GM10266 (cell line): ENCODE measurements around the gene POLR2H.

Source experiments
- DNase-seq: peaks from one replicate; pipeline ENCODE4 v3.0.0; 2012; ENCODE audit errors: extremely low spot score
- CTCF ChIP-seq: IDR thresholded peaks from 2 replicates; pipeline ENCODE4 v1.5.1; 2012; ENCODE audit warnings: mild to moderate bottlenecking, low read depth; ENCODE audit not compliant: control insufficient read depth, insufficient read depth; ENCODE audit errors: missing control alignments

Gene POLR2H

GRCh38 chr3:184375747-184376461 is 14.4 kb downstream of the POLR2H start:
- TF ChIP-seq CTCF = no peak
- DNase-seq = no peak

- no peak for TF ChIP-seq CTCF
- no peak for DNase-seq
Measured at GRCh38 chr3:184377374-184377773, 15.9 kb downstream of the POLR2H start.

- DNase-seq = no peak
Measured at GRCh38 chr3:184377882-184378445, 16.5 kb downstream of the POLR2H start, which contains the start of gene THPO. THPO (minus strand) TSS chr3:184378207; CDS start chr3:184376259, 1,948 bp downstream.

GRCh38 chr3:184378651-184379357 is 17.3 kb downstream of the POLR2H start:
- DNase-seq = no peak
- TF ChIP-seq CTCF = no peak

More at GRCh38 chr3:184377882-184378445, 16.5 kb downstream of the POLR2H start, which contains the start of gene THPO:
- TF ChIP-seq CTCF = no peak

GRCh38 chr3:184379358-184380184 is 18.1 kb downstream of the POLR2H start, which contains the start of gene CHRD:
CHRD (plus strand) TSS chr3:184380054; CDS start chr3:184380319, 265 bp downstream.
- no peak for TF ChIP-seq CTCF
- no peak for DNase-seq

GRCh38 chr3:184380185-184380626 is 18.7 kb downstream of the POLR2H start:
- no peak for TF ChIP-seq CTCF
- peak; percentile 80 for DNase-seq
